ENCODE data around the gene SPINT2.
"Not testable (repeated sequence)": the region's sequence is repeated elsewhere in the genome, so short reads cannot be mapped to it uniquely, and the experiment has no call there.

SPINT2 gene

GRCh38 chr19:38321646-38322196 is 57.3 kb downstream of the SPINT2 start:
- peak; percentile 42 to 43 for DNase-seq

- DNase-seq = peak; percentile 54 to 56
Observed at GRCh38 chr19:38323291-38323690, 58.9 kb downstream of the SPINT2 start.

DNA sequence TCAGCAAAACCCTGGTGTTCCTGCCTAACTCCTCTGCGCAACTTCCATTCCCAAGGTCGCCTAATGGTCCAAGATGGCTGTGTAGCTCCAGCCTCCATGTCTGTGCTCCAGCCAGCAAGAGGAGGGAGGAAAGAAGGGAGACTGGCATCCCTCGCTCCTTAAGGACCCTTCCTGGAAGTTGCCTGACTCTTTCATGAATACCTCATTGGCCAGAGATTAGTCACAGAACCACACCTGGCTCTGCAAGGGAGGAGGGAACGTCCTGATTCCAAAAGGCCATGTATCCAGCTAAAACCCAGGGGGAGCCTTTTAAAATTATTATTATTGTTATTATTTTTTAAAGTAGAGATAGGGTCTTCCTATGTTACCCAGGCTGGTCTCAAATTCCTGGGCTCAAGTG is 60.1 kb downstream of the SPINT2 start:
- DNase-seq = no peak

- no peak for DNase-seq
Observed at GRCh38 chr19:38326591-38326990, 62.2 kb downstream of the SPINT2 start.

GRCh38 chr19:38329651-38330050 is 65.3 kb downstream of the SPINT2 start:
- no peak for DNase-seq

GRCh38 chr19:38331728-38332127 is 67.4 kb downstream of the SPINT2 start:
- DNase-seq = no peak

DNA sequence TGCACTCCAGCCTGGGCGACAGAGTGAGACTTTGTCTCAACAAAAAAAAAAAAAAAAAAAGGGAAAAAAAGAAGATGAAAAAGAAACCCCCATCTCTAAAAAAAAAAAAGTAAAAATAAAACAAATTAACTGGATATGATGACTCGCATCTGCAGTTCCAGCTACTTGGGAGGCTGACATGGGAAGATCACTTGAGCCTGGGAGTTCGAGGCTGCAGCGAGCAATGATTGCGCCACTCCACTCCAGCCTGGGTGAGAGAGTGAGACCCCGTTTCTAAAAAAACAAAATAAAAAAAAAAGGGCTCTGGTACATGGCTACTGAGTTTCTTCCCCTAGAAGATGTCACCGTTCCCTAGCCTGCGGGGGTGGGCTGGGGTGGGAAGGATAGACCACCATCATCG is 68.9 kb downstream of the SPINT2 start:
- DNase-seq = no peak

DNA sequence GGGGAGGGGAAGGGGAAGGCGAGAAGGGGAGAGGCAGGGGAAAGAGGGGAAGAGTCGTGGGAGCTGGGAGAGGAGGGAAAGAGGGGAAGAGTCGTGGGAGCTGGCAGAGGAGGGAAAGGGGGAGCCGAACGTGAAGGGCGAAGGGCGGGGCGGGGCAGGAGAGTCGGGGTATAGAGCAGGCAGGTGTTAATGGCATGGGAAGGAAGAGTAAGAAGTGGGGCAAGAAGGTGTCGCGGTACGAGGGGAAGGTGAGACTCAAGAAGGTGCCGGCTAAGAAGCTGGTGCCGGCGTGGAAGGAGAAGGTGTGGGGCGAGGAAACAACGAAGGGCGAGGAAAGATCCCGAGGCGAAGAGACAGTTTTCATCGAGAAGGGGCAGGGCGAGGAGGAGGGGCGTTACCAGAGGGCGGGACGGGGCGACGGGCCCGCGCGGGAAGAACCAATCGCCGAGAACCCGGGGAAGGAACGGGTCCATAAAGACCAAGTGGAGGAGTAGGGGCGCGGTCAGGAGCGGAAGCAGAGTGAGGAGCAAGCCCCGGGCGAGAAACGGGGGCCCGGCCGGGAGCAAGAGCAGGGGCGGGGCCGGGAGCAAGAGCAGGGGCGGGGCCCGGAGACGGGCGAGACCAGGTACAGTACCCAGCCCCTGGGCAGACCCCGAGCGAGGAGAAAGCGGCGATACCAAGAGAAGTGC is 71.7 kb downstream of the SPINT2 start:
- DNase-seq = peak; percentile 97

GRCh38 chr19:38336638-38337359 is 72.4 kb downstream of the SPINT2 start:
- peak; percentile 98 to 99 for DNase-seq

- no peak for DNase-seq
Observed at GRCh38 chr19:38337360-38337653, 72.9 kb downstream of the SPINT2 start.

GRCh38 chr19:38339011-38339410 is 74.6 kb downstream of the SPINT2 start:
- not testable (repeated sequence) for DNase-seq

- DNase-seq = no peak
Observed at GRCh38 chr19:38340927-38341326, 76.6 kb downstream of the SPINT2 start.

Measured in inflammatory macrophage (primary cell).